Mesenchymal stem cell (in vitro differentiated cells and primary cell): Measurements from ENCODE around the gene ALG12.

ENCODE experiments used
- DNase-seq: peaks from one replicate; pipeline ENCODE4 v3.0.0-alpha.2; 2013
- H2AFZ ChIP-seq: one replicate; pipeline ENCODE4 v1.6.1; 2013; ENCODE audit warnings: low read depth, mild to moderate bottlenecking, control low read depth, inconsistent platforms, low read length, moderate library complexity
- H2AK5ac ChIP-seq: 2 replicates; pipeline ENCODE4 v1.6.1; 2013; ENCODE audit warnings: low read length, moderate library complexity, mild to moderate bottlenecking, inconsistent platforms; ENCODE audit not compliant: severe bottlenecking
- H2BK120ac ChIP-seq: one replicate; pipeline ENCODE4 v1.6.1; 2013; ENCODE audit warnings: low read depth, mild to moderate bottlenecking, inconsistent platforms, low read length, moderate library complexity
- H2BK12ac ChIP-seq, 2 experiments: one replicate each; pipeline ENCODE4 v1.6.1; 2013; ENCODE audit warnings: inconsistent platforms in 2 of 2, low read length in 2 of 2, mild to moderate bottlenecking in 2 of 2, moderate library complexity in 2 of 2, control low read depth in 1 of 2
- H2BK15ac ChIP-seq: one replicate; pipeline ENCODE4 v1.6.1; 2013; ENCODE audit warnings: mild to moderate bottlenecking, low read depth, inconsistent platforms; ENCODE audit not compliant: poor library complexity, severe bottlenecking
- H2BK5ac ChIP-seq: 2 replicates; pipeline ENCODE4 v1.6.1; 2013; ENCODE audit warnings: low read depth, mild to moderate bottlenecking, low read length, control low read depth, inconsistent platforms; ENCODE audit not compliant: poor library complexity, severe bottlenecking
- H3K14ac ChIP-seq, 2 experiments: one replicate each; pipeline ENCODE4 v1.6.1; 2013; ENCODE audit warnings: inconsistent platforms in 2 of 2, low read length in 2 of 2, control low read depth in 1 of 2, mild to moderate bottlenecking in 1 of 2, moderate library complexity in 1 of 2
- H3K18ac ChIP-seq, 2 experiments: one replicate each; pipeline ENCODE4 v1.6.1; 2013; ENCODE audit warnings: inconsistent platforms in 2 of 2, low read length in 2 of 2, control low read depth in 1 of 2, low read depth in 1 of 2, mild to moderate bottlenecking in 1 of 2
- H3K23ac ChIP-seq, 2 experiments: one replicate each; pipeline ENCODE4 v1.6.1; 2013; ENCODE audit warnings: inconsistent platforms in 2 of 2, low read length in 2 of 2, mild to moderate bottlenecking in 2 of 2, moderate library complexity in 2 of 2, control low read depth in 1 of 2
- H3K27ac ChIP-seq: 2 replicates; pipeline ENCODE4 v1.5.1; 2013; ENCODE audit warnings: mild to moderate bottlenecking, moderate library complexity, low read length, control low read depth, inconsistent platforms; ENCODE audit not compliant: poor library complexity, severe bottlenecking
- H3K27me3 ChIP-seq, 2 experiments: 2 replicates each; pipeline versions ENCODE4 v1.6.1 to v1.7.0; 2013; ENCODE audit warnings: low read length in 2 of 2, mild to moderate bottlenecking in 2 of 2, moderate library complexity in 2 of 2, control low read depth in 1 of 2, inconsistent platforms in 1 of 2; ENCODE audit not compliant: control insufficient read depth in 1 of 2, insufficient read depth in 1 of 2
- H3K36me3 ChIP-seq, 2 experiments: 2 replicates each; pipeline versions ENCODE4 v1.6.1 to v1.7.0; 2013; ENCODE audit warnings: low read length in 2 of 2, control low read depth in 1 of 2, inconsistent platforms in 1 of 2, low read depth in 1 of 2, mild to moderate bottlenecking in 1 of 2; ENCODE audit not compliant: insufficient read depth in 2 of 2, control insufficient read depth in 1 of 2
- H3K4ac ChIP-seq, 2 experiments: one replicate each; pipeline ENCODE4 v1.6.1; 2013; ENCODE audit warnings: inconsistent platforms in 2 of 2, low read length in 2 of 2, mild to moderate bottlenecking in 2 of 2, moderate library complexity in 2 of 2, control low read depth in 1 of 2, low read depth in 1 of 2
- H3K4me1 ChIP-seq: 2 replicates; pipeline ENCODE4 v1.6.1; 2013; ENCODE audit warnings: low read depth, low read length, control low read depth; ENCODE audit not compliant: control insufficient read depth, insufficient read depth
- H3K4me2 ChIP-seq: 2 replicates; pipeline ENCODE4 v1.6.1; 2013; ENCODE audit warnings: low read length, mild to moderate bottlenecking, inconsistent platforms; ENCODE audit not compliant: poor library complexity, severe bottlenecking
- H3K4me3 ChIP-seq, 2 experiments: 2 replicates each; pipeline versions ENCODE4 v1.5.1 to v1.7.0; 2013; ENCODE audit warnings: low read length in 2 of 2, mild to moderate bottlenecking in 2 of 2, control low read depth in 1 of 2, low read depth in 1 of 2; ENCODE audit not compliant: insufficient read depth in 1 of 2
- H3K79me1 ChIP-seq: replicated peaks from 2 replicates; pipeline ENCODE4 v1.6.1; 2013; ENCODE audit warnings: mild to moderate bottlenecking, control low read depth, low read length, inconsistent platforms; ENCODE audit not compliant: poor library complexity, severe bottlenecking
- H3K9ac ChIP-seq: 2 replicates; pipeline ENCODE4 v1.7.0; 2013; ENCODE audit warnings: mild to moderate bottlenecking, low read length, moderate library complexity
- H3K9me3 ChIP-seq: 2 replicates; pipeline ENCODE4 v1.7.0; 2013; ENCODE audit warnings: mild to moderate bottlenecking, low read length; ENCODE audit not compliant: control insufficient read depth
- H4K8ac ChIP-seq: one replicate; pipeline ENCODE4 v1.6.1; 2013; ENCODE audit warnings: inconsistent platforms, mild to moderate bottlenecking, low read length, moderate library complexity
- H4K91ac ChIP-seq: one replicate; pipeline ENCODE4 v1.6.1; 2013; ENCODE audit warnings: mild to moderate bottlenecking, low read length, inconsistent platforms
- WGBS: methylation state at CpG from one replicate; pipeline ENCODE4 v1.1.7; 2013; ENCODE audit warnings: mixed read lengths; 5-methylcytosine and 5-hydroxymethylcytosine counted together

ALG12 gene

DNA sequence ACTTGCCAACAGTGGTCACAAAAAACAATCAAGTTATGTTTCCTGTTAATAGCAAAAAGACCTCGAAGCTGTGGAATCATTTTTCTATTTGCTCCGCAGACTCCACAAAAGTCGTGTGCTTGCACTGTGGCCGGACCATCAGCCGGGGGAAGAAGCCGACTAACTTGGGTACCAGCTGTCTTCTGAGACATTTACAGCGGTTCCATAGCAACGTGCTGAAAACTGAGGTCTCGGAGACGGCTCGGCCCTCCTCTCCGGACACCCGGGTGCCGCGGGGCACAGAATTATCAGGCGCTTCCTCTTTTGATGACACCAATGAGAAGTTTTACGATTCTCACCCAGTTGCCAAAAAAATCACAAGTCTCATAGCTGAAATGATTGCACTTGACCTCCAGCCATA is 33.0 kb downstream of the ALG12 start:
- Histone ChIP-seq H3K27ac (no peak overlapping the region), H3K18ac (no peak overlapping the region), H3K4me2 (no peak overlapping the region), H3K36me3 (peaks cover 54 to 66% of the 10 kb centered on the region in 2 experiments), H2BK5ac (no peak overlapping the region), H3K4ac (no peak overlapping the region), H2AFZ (no peak overlapping the region), H4K8ac (no peak overlapping the region), H4K91ac (no peak overlapping the region), H2BK15ac (no peak overlapping the region), H3K27me3 (no peaks in the 10 kb centered on the region), H3K4me3 (no peak overlapping the region), H3K9ac (no peak overlapping the region), H3K14ac (no peak overlapping the region), H2AK5ac (no peak overlapping the region), H3K4me1 (peaks cover 7% of the 10 kb centered on the region), H2BK12ac (no peak overlapping the region), H2BK120ac (no peak overlapping the region), H3K9me3 (peaks cover 8% of the 10 kb centered on the region), H3K79me1 (peaks cover 69% of the 10 kb centered on the region), H3K23ac (no peak overlapping the region)
- DNase-seq, result no peak
- 98% methylated on average over 17 of the region's 17 CpGs for WGBS

DNA sequence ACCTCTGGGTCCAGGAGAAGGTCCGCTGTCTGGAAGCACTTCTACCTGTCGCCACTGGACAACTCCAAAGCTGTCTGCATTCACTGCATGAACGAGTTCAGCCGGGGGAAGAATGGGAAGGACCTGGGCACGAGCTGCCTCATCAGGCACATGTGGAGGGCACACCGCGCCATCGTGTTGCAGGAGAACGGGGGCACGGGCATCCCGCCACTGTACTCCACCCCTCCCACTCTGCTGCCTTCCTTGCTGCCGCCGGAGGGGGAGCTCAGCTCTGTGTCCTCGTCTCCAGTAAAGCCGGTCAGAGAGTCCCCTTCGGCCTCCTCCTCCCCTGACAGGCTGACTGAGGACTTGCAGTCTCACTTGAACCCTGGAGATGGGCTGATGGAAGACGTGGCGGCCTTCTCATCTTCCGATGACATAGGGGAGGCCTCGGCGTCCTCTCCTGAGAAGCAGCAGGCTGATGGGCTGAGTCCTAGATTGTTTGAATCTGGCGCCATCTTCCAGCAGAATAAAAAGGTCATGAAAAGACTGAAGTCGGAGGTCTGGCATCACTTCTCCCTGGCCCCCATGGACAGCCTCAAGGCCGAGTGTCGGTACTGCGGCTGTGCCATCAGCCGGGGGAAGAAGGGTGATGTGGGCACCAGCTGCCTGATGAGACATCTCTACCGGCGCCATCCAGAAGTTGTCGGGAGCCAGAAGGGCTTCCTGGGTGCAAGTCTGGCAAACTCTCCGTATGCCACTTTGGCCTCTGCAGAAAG is 33.6 kb downstream of the ALG12 start:
- H3K23ac ChIP-seq, result no peak overlapping the region
- DNase-seq, result no peak
- H3K4me2 ChIP-seq, result no peak overlapping the region
- no peak overlapping the region for H2BK12ac ChIP-seq
- no peak overlapping the region for H2BK120ac ChIP-seq
- no peak overlapping the region for H3K14ac ChIP-seq
- WGBS, result 95% methylated on average over 31 of the region's 31 CpGs
- peaks cover 8% of the 10 kb centered on the region for H3K4me1 ChIP-seq
- no peak overlapping the region for H3K27ac ChIP-seq
- no peak overlapping the region for H4K91ac ChIP-seq
- H2BK15ac ChIP-seq, result no peak overlapping the region
- no peak overlapping the region for H3K4ac ChIP-seq
- peaks cover 54 to 60% of the 10 kb centered on the region in 2 experiments for H3K36me3 ChIP-seq
- H2BK5ac ChIP-seq, result no peak overlapping the region
- H3K4me3 ChIP-seq, result no peak overlapping the region
- H3K27me3 ChIP-seq, result no peaks in the 10 kb centered on the region
- no peak overlapping the region for H4K8ac ChIP-seq
- H2AK5ac ChIP-seq, result no peak overlapping the region
- H2AFZ ChIP-seq, result no peak overlapping the region
- peaks cover 66% of the 10 kb centered on the region for H3K79me1 ChIP-seq
- no peak overlapping the region for H3K18ac ChIP-seq
- peaks cover 4% of the 10 kb centered on the region for H3K9me3 ChIP-seq
- H3K9ac ChIP-seq, result no peak overlapping the region

DNA sequence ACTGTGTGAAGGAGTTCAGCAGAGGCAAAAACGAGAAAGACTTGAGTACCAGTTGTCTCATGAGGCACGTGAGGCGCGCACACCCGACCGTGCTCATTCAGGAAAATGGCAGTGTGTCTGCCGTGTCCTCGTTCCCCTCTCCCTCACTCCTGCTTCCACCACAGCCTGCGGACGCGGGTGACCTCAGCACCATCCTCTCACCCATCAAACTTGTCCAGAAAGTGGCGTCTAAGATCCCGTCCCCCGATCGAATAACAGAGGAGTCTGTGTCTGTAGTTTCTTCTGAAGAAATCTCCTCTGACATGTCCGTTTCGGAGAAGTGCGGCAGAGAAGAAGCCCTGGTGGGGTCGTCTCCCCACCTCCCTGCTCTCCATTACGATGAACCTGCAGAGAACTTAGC is 34.2 kb downstream of the ALG12 start:
- H3K9ac ChIP-seq, result no peak overlapping the region
- no peak overlapping the region for H3K27ac ChIP-seq
- no peak overlapping the region for H2BK120ac ChIP-seq
- H3K18ac ChIP-seq, result no peak overlapping the region
- DNase-seq, result no peak
- H4K8ac ChIP-seq, result no peak overlapping the region
- no peak overlapping the region for H3K14ac ChIP-seq
- H2AFZ ChIP-seq, result no peak overlapping the region
- H3K79me1 ChIP-seq, result peaks cover 63% of the 10 kb centered on the region
- H3K4me2 ChIP-seq, result no peak overlapping the region
- H3K4ac ChIP-seq, result no peak overlapping the region
- no peak overlapping the region for H3K23ac ChIP-seq
- no peak overlapping the region for H4K91ac ChIP-seq
- peaks cover 50 to 54% of the 10 kb centered on the region in 2 experiments for H3K36me3 ChIP-seq
- H3K9me3 ChIP-seq, result no peaks in the 10 kb centered on the region
- no peak overlapping the region for H3K4me3 ChIP-seq
- no peak overlapping the region for H2AK5ac ChIP-seq
- H2BK12ac ChIP-seq, result no peak overlapping the region
- no peaks in the 10 kb centered on the region for H3K27me3 ChIP-seq
- no peak overlapping the region for H2BK15ac ChIP-seq
- no peak overlapping the region for H2BK5ac ChIP-seq
- 97% methylated on average over 17 of the region's 20 CpGs for WGBS
- peaks cover 8% of the 10 kb centered on the region for H3K4me1 ChIP-seq

DNA sequence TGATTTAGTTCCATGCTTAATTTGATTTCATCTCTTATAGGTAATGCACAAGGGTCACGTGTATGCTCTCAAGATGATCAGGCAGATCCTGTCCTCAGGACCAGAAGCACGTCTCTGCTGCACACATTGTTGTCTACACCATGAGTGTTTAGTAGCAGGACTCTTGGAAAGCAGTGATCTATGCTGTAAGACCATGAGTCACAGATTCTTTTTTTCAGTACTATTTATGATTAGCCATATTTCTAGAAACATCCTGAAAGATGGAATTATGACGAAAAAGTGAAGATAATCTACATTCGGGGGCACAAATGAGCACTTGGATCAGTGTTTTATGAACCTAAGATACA is 35.0 kb downstream of the ALG12 start:
- Histone ChIP-seq H3K14ac (no peak overlapping the region), H3K36me3 (peaks cover 43 to 46% of the 10 kb centered on the region in 2 experiments), H3K4me2 (no peak overlapping the region), H2AFZ (no peak overlapping the region), H3K79me1 (peaks cover 56% of the 10 kb centered on the region), H2BK5ac (no peak overlapping the region), H2BK12ac (no peak overlapping the region), H3K4me3 (no peak overlapping the region), H2AK5ac (no peak overlapping the region), H2BK15ac (no peak overlapping the region), H3K9ac (no peak overlapping the region), H3K4me1 (peaks cover 8% of the 10 kb centered on the region), H3K4ac (no peak overlapping the region), H3K18ac (no peak overlapping the region), H3K27ac (no peak overlapping the region), H4K8ac (no peak overlapping the region), H4K91ac (no peak overlapping the region), H2BK120ac (no peak overlapping the region), H3K9me3 (no peaks in the 10 kb centered on the region), H3K23ac (no peak overlapping the region), H3K27me3 (no peaks in the 10 kb centered on the region)
- 92% methylated on average over 4 of the region's 4 CpGs for WGBS
- no peak for DNase-seq
